Astrocyte (in vitro differentiated cells and primary cell): ENCODE data around the gene KLHDC8B. TPM values are rescaled to one million over a fixed set of nuclear protein-coding genes. Genes with fewer than 3 reads are reported as not detected.

Source experiments
- DNase-seq: peaks from one replicate; pipeline ENCODE4 v3.0.0-alpha.2; 2010; ENCODE audit warnings: low read depth
- FAIRE-seq: peaks from 2 replicates; lab custom pipeline; 2011; peaks lifted over from hg19 to GRCh38; lab: Jason Lieb, UNC
- H2AFZ ChIP-seq: 2 replicates; pipeline ENCODE4 v1.6.0; 2012; ENCODE audit warnings: low read depth, low read length, inconsistent platforms
- H3K27ac ChIP-seq: 2 replicates; pipeline ENCODE4 v1.5.1; 2011; ENCODE audit warnings: low read depth, low read length, inconsistent platforms
- H3K27me3 ChIP-seq: 2 replicates; pipeline ENCODE4 v1.6.0; 2011; ENCODE audit warnings: low read length, inconsistent platforms; ENCODE audit not compliant: insufficient read depth
- H3K36me3 ChIP-seq: 2 replicates; pipeline ENCODE4 v1.5.1; 2011; ENCODE audit warnings: low read length, inconsistent platforms; ENCODE audit not compliant: insufficient read depth
- H3K4me1 ChIP-seq: 2 replicates; pipeline ENCODE4 v1.5.1; 2011; ENCODE audit warnings: low read length, inconsistent platforms; ENCODE audit not compliant: insufficient read depth
- H3K4me2 ChIP-seq: 2 replicates; pipeline ENCODE4 v1.6.0; 2012; ENCODE audit warnings: low read length, inconsistent platforms
- H3K4me3 ChIP-seq: 2 replicates; pipeline ENCODE4 v1.5.1; 2011; ENCODE audit warnings: low read depth, mild to moderate bottlenecking, low read length, inconsistent platforms; ENCODE audit not compliant: insufficient read depth
- H3K79me2 ChIP-seq: 2 replicates; pipeline ENCODE4 v1.6.0; 2012; ENCODE audit warnings: mild to moderate bottlenecking, low read length, inconsistent platforms; ENCODE audit not compliant: insufficient read depth
- H3K9ac ChIP-seq: 2 replicates; pipeline ENCODE4 v1.6.0; 2012; ENCODE audit warnings: mild to moderate bottlenecking, low read length, inconsistent platforms
- H3K9me3 ChIP-seq: 2 replicates; pipeline ENCODE4 v1.5.1; 2012; ENCODE audit warnings: low read depth, mild to moderate bottlenecking, low read length, inconsistent platforms; ENCODE audit not compliant: insufficient read depth
- H4K20me1 ChIP-seq: 2 replicates; pipeline ENCODE4 v1.6.0; 2012; ENCODE audit warnings: low read length, inconsistent platforms; ENCODE audit not compliant: insufficient read depth
- H3K27ac Mint-ChIP-seq: one replicate; pipeline ENCODE4 v1.8.0; 2021; ENCODE audit warnings: mild to moderate bottlenecking, mixed read lengths; ENCODE audit not compliant: unreplicated experiment
- H3K27me3 Mint-ChIP-seq: one replicate; pipeline ENCODE4 v1.8.0; 2021; ENCODE audit warnings: low read depth, mixed read lengths; ENCODE audit not compliant: unreplicated experiment
- H3K36me3 Mint-ChIP-seq: one replicate; pipeline ENCODE4 v1.8.0; 2021; ENCODE audit warnings: low read depth, mixed read lengths; ENCODE audit not compliant: unreplicated experiment
- H3K4me1 Mint-ChIP-seq: one replicate; pipeline ENCODE4 v1.8.0; 2021; ENCODE audit warnings: low read depth, mixed read lengths; ENCODE audit not compliant: unreplicated experiment
- H3K4me3 Mint-ChIP-seq: one replicate; pipeline ENCODE4 v1.8.0; 2021; ENCODE audit warnings: mild to moderate bottlenecking, moderate library complexity, mixed read lengths; ENCODE audit not compliant: unreplicated experiment
- H3K9me3 Mint-ChIP-seq: one replicate; pipeline ENCODE4 v1.8.0; 2021; ENCODE audit warnings: mild to moderate bottlenecking, mixed read lengths; ENCODE audit not compliant: unreplicated experiment
- EZH2 ChIP-seq: IDR thresholded peaks from 2 replicates; pipeline ENCODE4 v1.6.1; 2012; ENCODE audit warnings: mild to moderate bottlenecking, low read length, inconsistent platforms; ENCODE audit not compliant: insufficient read depth
- total RNA-seq: library from RNA; stranded (reverse); gene quantifications from 2 replicates; pipeline ENCODE4 v1.2.1, GENCODE V29; 2021
- TF ChIP-seq, protein P1 (sequence below): IDR thresholded peaks from 2 replicates; pipeline ENCODE4 v1.5.1; 2011; ENCODE audit warnings: low read depth, mild to moderate bottlenecking, inconsistent platforms, low read length, moderate library complexity; ENCODE audit not compliant: insufficient read depth

KLHDC8B gene
- total RNA-seq, 1 donor from 2014 or later: 31.6 TPM

DNA sequence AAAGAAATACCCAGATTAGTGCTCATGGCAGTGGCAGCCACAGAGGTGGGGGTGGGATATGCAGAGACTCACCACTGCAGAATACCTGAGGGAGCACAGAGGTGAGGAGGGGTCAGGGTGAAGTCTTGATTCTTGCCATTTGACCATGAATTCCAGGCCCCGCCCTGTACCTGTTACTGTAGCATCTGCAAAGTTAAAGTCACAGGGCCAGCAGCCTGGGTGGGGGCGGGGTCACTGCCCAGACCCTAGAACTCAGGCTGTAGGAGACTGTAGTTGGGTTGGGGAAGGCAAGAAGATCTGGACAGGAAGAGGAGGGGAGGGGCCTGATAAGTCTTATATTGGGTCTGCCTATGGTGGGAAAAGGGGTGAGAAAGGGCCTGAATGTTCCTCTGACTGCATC, 19.8 kb upstream of the KLHDC8B start:
- Histone ChIP-seq H4K20me1 (no peaks in the 10 kb centered on the region), H3K9me3 (no peaks in the 10 kb centered on the region), H3K4me2 (no peak overlapping the region), H2AFZ (no peak overlapping the region), H3K4me1 (no peaks in the 10 kb centered on the region), H3K4me3 (no peak overlapping the region), H3K9ac (no peak overlapping the region), H3K79me2 (no peaks in the 10 kb centered on the region), H3K27ac (no peak overlapping the region), H3K36me3 (no peaks in the 10 kb centered on the region), H3K27me3 (no peaks in the 10 kb centered on the region)
- H3K36me3 Mint-ChIP-seq: no peaks in the 10 kb centered on the region
- FAIRE-seq: no peak
- no peak overlapping the region for H3K27ac Mint-ChIP-seq
- no peaks in the 10 kb centered on the region for H3K9me3 Mint-ChIP-seq
- H3K27me3 Mint-ChIP-seq: peaks cover 21% of the 10 kb centered on the region
- no peak overlapping the region for H3K4me3 Mint-ChIP-seq
- no peaks in the 10 kb centered on the region for H3K4me1 Mint-ChIP-seq
- DNase-seq: no peak
- no peak for TF ChIP-seq EZH2
- TF ChIP-seq, protein P1, sequence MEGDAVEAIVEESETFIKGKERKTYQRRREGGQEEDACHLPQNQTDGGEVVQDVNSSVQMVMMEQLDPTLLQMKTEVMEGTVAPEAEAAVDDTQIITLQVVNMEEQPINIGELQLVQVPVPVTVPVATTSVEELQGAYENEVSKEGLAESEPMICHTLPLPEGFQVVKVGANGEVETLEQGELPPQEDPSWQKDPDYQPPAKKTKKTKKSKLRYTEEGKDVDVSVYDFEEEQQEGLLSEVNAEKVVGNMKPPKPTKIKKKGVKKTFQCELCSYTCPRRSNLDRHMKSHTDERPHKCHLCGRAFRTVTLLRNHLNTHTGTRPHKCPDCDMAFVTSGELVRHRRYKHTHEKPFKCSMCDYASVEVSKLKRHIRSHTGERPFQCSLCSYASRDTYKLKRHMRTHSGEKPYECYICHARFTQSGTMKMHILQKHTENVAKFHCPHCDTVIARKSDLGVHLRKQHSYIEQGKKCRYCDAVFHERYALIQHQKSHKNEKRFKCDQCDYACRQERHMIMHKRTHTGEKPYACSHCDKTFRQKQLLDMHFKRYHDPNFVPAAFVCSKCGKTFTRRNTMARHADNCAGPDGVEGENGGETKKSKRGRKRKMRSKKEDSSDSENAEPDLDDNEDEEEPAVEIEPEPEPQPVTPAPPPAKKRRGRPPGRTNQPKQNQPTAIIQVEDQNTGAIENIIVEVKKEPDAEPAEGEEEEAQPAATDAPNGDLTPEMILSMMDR: no peak

DNA sequence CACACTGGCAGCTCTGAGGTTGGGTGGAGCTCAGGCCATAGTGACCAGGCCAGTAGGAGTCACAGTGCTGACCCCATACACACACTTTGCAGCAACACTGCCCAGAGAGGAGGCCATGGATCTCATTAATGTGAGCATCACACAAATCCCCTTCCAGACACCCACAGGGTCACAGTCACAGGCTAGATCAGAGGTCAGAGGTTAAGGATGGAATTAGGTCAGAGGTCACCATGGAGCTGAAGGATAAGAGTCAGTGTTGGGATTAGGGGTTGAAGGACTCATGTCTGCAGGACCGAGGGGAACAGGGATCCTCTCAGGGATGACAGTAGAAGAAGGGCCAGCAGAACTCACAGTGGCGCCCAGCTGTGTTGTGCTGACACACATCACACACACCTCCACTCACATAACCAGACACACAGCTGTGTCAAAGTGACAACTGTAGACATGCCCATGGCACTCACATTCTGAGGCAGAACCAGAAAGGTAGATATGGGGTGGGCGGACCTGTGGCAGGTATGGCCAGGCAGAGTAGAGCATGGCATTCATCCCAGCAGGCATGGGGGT, 18.0 kb upstream of the KLHDC8B start:
- no peak for FAIRE-seq
- Mint-ChIP-seq H3K27me3 (peaks cover 21% of the 10 kb centered on the region), H3K36me3 (no peaks in the 10 kb centered on the region), H3K27ac (no peak overlapping the region), H3K9me3 (no peaks in the 10 kb centered on the region), H3K4me1 (peaks cover 4% of the 10 kb centered on the region), H3K4me3 (no peak overlapping the region)
- no peaks in the 10 kb centered on the region for H3K36me3 ChIP-seq
- H3K4me3 ChIP-seq: no peak overlapping the region
- no peak for DNase-seq
- no peak overlapping the region for H3K27ac ChIP-seq
- no peaks in the 10 kb centered on the region for H4K20me1 ChIP-seq
- H3K4me2 ChIP-seq: no peak overlapping the region
- no peaks in the 10 kb centered on the region for H3K79me2 ChIP-seq
- H3K9ac ChIP-seq: no peak overlapping the region
- H3K4me1 ChIP-seq: no peaks in the 10 kb centered on the region
- TF ChIP-seq, protein P1: no peak
- no peak for TF ChIP-seq EZH2
- no peak overlapping the region for H2AFZ ChIP-seq
- no peaks in the 10 kb centered on the region for H3K9me3 ChIP-seq
- no peaks in the 10 kb centered on the region for H3K27me3 ChIP-seq

DNA sequence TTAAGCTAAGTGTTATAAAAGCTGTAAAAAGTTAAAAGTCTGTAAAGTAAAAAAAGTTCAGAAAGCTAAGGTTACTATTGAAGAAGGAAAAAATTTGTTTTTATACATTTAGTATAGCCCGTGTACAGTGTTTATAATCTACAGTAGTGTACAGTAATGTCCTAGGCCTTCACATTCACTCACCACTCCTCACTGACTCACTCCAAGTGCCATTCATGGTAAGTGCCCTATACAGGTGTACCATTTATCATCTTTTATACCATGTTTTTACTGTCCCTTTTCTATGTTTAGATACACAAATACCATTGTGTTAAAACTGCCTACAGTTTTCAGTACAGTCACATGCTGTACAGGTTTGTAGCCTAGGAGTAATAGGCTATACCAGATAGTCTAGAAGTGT, 14.1 kb upstream of the KLHDC8B start:
- Histone ChIP-seq H3K27me3 (no peaks in the 10 kb centered on the region), H3K9ac (no peak overlapping the region), H3K4me2 (no peak overlapping the region), H3K36me3 (no peaks in the 10 kb centered on the region), H2AFZ (no peak overlapping the region), H3K79me2 (no peaks in the 10 kb centered on the region), H3K4me1 (no peaks in the 10 kb centered on the region), H3K27ac (no peak overlapping the region), H3K4me3 (no peak overlapping the region), H3K9me3 (no peaks in the 10 kb centered on the region), H4K20me1 (peaks cover 7% of the 10 kb centered on the region)
- TF ChIP-seq, protein P1: no peak
- no peak for TF ChIP-seq EZH2
- DNase-seq: no peak
- Mint-ChIP-seq H3K4me1 (peaks cover 8% of the 10 kb centered on the region), H3K27me3 (peaks cover 5% of the 10 kb centered on the region), H3K4me3 (no peak overlapping the region), H3K9me3 (no peaks in the 10 kb centered on the region), H3K36me3 (no peaks in the 10 kb centered on the region), H3K27ac (no peak overlapping the region)
- no peak for FAIRE-seq
